SU-DHL-6 (cell line): Measurements from ENCODE around the gene ZDHHC5.
A peak's percentile ranks its signal among the peaks of the same experiment; 100 is the strongest.

Source experiments
- CTCF ChIP-seq: fragments of 200-600 bp; sonication (generic); IDR thresholded peaks from one replicate; pipeline ENCODE4 v1.5.1; 2017; ENCODE audit warnings: antibody characterized with exemption, mild to moderate bottlenecking, low read length, moderate library complexity; ENCODE audit not compliant: insufficient read depth, poor library complexity, severe bottlenecking
- EZH2phosphoT487 ChIP-seq: fragments of 200-600 bp; sonication (generic), shearing (Covaris generic); conservative IDR thresholded peaks from 2 replicates; pipeline ENCODE4 v1.6.1; 2018; ENCODE audit warnings: mild to moderate bottlenecking, antibody characterized with exemption, low read length, moderate library complexity, mixed read lengths

GRCh38 chr11:57641011-57641807, 26.7 kb upstream of the ZDHHC5 start:
- TF ChIP-seq CTCF (peak; percentile 48), EZH2phosphoT487 (no peak)
